Body of pancreas (tissue), 4 donors: Measurements from ENCODE around the gene DDAH2. TPM values are rescaled to one million over a fixed set of nuclear protein-coding genes. Genes with fewer than 3 reads are reported as not detected.

Experiments
- ATAC-seq: fragments of 150-250 bp; one replicate; pipeline ENCODE4 v1.9.1; 2016
- DNase-seq, 4 donors: peaks; one replicate each; pipeline ENCODE4 v3.0.0-alpha.2; 2019
- H3K27ac ChIP-seq, 4 donors: fragments of 200-600 bp; sonication (generic); 1 replicate in 3 of 4; 2 replicates in 1 of 4; pipeline versions ENCODE4 v1.5.1 to v1.6.1; 2016 to 2019; ENCODE audit warnings: mild to moderate bottlenecking in 1 of 4, mixed read lengths in 1 of 4, moderate library complexity in 1 of 4
- H3K27me3 ChIP-seq, 2 donors: fragments of 200-600 bp; sonication (generic); one replicate each; pipeline ENCODE4 v1.6.0; 2016; ENCODE audit warnings: mild to moderate bottlenecking in 1 of 2
- H3K36me3 ChIP-seq, 2 donors: fragments of 200-600 bp; sonication (generic); replicated peaks in 1 of 2; 2 replicates each; pipeline ENCODE4 v1.5.1; 2016; ENCODE audit warnings: low read depth in 2 of 2; ENCODE audit not compliant: insufficient read depth in 1 of 2
- H3K4me1 ChIP-seq: fragments of 200-600 bp; sonication (generic); one replicate; pipeline ENCODE4 v1.6.0; 2016
- H3K4me3 ChIP-seq, 2 donors: fragments of 200-600 bp; sonication (generic); 1 replicate in 1 of 2; 2 replicates in 1 of 2; pipeline ENCODE4 v1.5.1; 2016 to 2019
- H3K9me3 ChIP-seq, 3 donors: fragments of 200-600 bp; sonication (generic); 1 replicate in 2 of 3; 2 replicates in 1 of 3; pipeline ENCODE4 v1.5.1; 2016
- POLR2A ChIP-seq, 3 donors: fragments of 450-650 bp; IDR thresholded peaks; one replicate each; pipeline ENCODE4 v1.6.1; 2016; ENCODE audit warnings: antibody characterized with exemption in 3 of 3, mild to moderate bottlenecking in 2 of 3
- WGBS, 2 donors: methylation state at CpG; one replicate each; pipeline ENCODE4 v1.1.5; 2017; 5-methylcytosine and 5-hydroxymethylcytosine counted together
- intact Hi-C: fragments of 100-400 bp; cut with DNase I; formaldehyde crosslinking; loops from one replicate; pipeline ENCODE4 v1.15.1; 2023
- total RNA-seq, 2 donors: library from RNA; depleted of rRNA; stranded (reverse); fragments of >200 nt; gene quantifications; one replicate each; pipeline ENCODE4 v1.1.0, GENCODE V29; 2016
- TF ChIP-seq, protein P1 (sequence below), 7 experiments: fragments of 450-650 bp in 4 of 7; fragments of 200-600 bp in 3 of 7; sonication (generic) in 3 of 7; IDR thresholded peaks; one replicate each; pipeline ENCODE4 v1.5.1; 2016 to 2019; ENCODE audit warnings: antibody characterized with exemption in 7 of 7

Gene DDAH2
- total RNA-seq, 2 donors from 2014 or later: 23.6 to 40.5 TPM

DNA sequence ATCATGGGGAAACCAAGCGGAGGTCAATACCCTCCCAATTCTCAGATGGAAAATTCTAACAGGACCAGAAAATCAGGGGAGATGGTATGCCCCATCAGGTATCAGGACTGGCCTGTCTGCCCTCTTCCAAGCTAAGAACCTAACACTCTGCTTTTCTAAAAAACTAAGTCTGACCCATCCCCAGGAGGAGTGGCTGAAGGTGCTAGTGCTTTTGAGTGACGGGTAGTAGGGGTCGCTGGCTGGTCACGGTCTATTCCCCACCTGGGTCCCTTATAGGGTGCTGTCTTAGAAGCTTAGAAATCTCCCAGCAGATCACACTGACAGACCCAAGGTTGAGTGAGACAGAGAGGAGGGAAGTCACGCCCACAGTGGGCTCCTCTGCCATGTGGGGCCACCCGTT lies 35.6 kb downstream of the DDAH2 start:
- no peak for DNase-seq
- 90 to 91% methylated on average over 6 of the region's 6 CpGs for WGBS, 2 donors
- no peak for ATAC-seq
- Histone ChIP-seq H3K9me3 (no peaks in the 10 kb centered on the region), H3K4me1 (no peaks in the 10 kb centered on the region), H3K27ac (no peak overlapping the region), H3K4me3 (no peak overlapping the region), H3K27me3 (no peaks in the 10 kb centered on the region), H3K36me3 (peaks cover 0 to 10% of the 10 kb centered on the region in 2 donors)
- TF ChIP-seq, protein P1, sequence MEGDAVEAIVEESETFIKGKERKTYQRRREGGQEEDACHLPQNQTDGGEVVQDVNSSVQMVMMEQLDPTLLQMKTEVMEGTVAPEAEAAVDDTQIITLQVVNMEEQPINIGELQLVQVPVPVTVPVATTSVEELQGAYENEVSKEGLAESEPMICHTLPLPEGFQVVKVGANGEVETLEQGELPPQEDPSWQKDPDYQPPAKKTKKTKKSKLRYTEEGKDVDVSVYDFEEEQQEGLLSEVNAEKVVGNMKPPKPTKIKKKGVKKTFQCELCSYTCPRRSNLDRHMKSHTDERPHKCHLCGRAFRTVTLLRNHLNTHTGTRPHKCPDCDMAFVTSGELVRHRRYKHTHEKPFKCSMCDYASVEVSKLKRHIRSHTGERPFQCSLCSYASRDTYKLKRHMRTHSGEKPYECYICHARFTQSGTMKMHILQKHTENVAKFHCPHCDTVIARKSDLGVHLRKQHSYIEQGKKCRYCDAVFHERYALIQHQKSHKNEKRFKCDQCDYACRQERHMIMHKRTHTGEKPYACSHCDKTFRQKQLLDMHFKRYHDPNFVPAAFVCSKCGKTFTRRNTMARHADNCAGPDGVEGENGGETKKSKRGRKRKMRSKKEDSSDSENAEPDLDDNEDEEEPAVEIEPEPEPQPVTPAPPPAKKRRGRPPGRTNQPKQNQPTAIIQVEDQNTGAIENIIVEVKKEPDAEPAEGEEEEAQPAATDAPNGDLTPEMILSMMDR (IDR thresholded peaks at IDR 0.05): no peak
- TF ChIP-seq POLR2A (IDR thresholded peaks at IDR 0.05): no peak
- intact Hi-C loops: no loop called here

GRCh38 chr6:31692886-31693285 lies 36.2 kb downstream of the DDAH2 start:
- Histone ChIP-seq H3K36me3 (peaks cover 0 to 15% of the 10 kb centered on the region in 2 donors), H3K27me3 (no peaks in the 10 kb centered on the region), H3K4me3 (no peak overlapping the region), H3K27ac (no peak overlapping the region), H3K9me3 (no peaks in the 10 kb centered on the region), H3K4me1 (no peaks in the 10 kb centered on the region)
- intact Hi-C loops: no loop called here
- no peak for DNase-seq
- 87 to 95% methylated on average over 9 of the region's 9 CpGs for WGBS, 2 donors
- ATAC-seq: no peak
- TF ChIP-seq, protein P1 (IDR thresholded peaks at IDR 0.05): no peak

DNA sequence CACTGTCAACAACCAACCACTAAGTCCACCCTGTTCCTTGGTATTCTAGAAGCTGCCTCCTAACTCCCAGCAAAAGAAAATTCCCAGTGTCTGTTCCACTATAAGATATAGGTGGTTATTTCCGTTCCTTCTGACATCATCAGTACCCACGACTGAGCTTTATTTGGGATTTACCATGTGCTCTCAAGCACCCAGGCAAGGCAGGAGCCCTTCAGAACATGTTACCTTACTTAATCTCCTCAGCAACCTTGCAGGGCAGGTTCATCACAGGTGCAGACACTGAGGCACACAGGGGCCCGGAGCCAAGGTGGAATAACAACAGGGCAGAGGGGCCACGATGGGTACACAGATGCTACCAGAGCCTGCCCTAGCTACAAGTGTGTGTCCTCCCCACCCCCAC lies 36.7 kb downstream of the DDAH2 start:
- H3K36me3 ChIP-seq: peaks cover 0 to 17% of the 10 kb centered on the region in 2 donors
- no peak overlapping the region for H3K4me3 ChIP-seq
- intact Hi-C loops: no loop called here
- H3K4me1 ChIP-seq: no peaks in the 10 kb centered on the region
- DNase-seq: no peak
- WGBS, 2 donors: 87 to 96% methylated on average over 3 to 4 of the region's 4 CpGs
- TF ChIP-seq, protein P1 (IDR thresholded peaks at IDR 0.05): no peak
- no peak for TF ChIP-seq POLR2A (IDR thresholded peaks at IDR 0.05)
- ATAC-seq: no peak
- no peaks in the 10 kb centered on the region for H3K9me3 ChIP-seq
- H3K27ac ChIP-seq: no peak overlapping the region
- no peaks in the 10 kb centered on the region for H3K27me3 ChIP-seq

DNA sequence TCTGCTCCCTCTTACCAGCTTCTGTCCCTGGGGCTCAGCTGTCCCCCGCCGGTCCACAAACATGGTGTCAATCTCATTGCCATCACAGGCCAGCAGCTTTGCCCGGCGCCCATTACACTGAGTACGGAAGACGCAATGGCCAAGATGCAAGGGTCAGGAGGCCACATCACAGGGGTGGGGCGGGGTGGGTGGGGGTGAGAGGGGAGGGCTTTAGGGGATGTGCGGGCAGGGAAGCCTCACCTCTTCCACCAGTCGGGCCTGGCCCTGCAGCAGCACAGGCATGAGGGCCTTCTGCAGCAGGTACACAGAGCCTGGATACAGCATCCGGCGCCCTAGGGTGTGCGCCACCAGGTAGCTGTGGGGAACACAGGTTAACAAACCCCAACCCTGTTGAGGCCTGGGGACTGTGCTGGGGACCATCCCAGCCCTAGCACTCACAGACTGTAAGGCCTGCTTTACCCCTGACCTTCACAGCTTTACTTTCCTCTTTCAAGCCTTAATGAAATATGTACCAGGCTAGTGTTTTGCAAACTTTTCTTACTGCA lies 37.5 kb downstream of the DDAH2 start:
- H3K36me3 ChIP-seq: peaks cover 0 to 15% of the 10 kb centered on the region in 2 donors
- H3K4me1 ChIP-seq: no peaks in the 10 kb centered on the region
- H3K27me3 ChIP-seq: no peaks in the 10 kb centered on the region
- intact Hi-C loops: no loop called here
- H3K27ac ChIP-seq: no peak overlapping the region
- no peaks in the 10 kb centered on the region for H3K9me3 ChIP-seq
- 98 to 100% methylated on average over 6 to 12 of the region's 12 CpGs for WGBS, 2 donors
- TF ChIP-seq POLR2A (IDR thresholded peaks at IDR 0.05): no peak
- TF ChIP-seq, protein P1 (IDR thresholded peaks at IDR 0.05): no peak
- DNase-seq (no peak), ATAC-seq (no peak)
- H3K4me3 ChIP-seq: no peak overlapping the region

GRCh38 chr6:31691078-31691463 lies 38.0 kb downstream of the DDAH2 start:
- Histone ChIP-seq H3K27ac (no peak overlapping the region), H3K4me3 (no peak overlapping the region), H3K9me3 (no peaks in the 10 kb centered on the region), H3K36me3 (peaks cover 0 to 15% of the 10 kb centered on the region in 2 donors), H3K27me3 (no peaks in the 10 kb centered on the region), H3K4me1 (no peaks in the 10 kb centered on the region)
- TF ChIP-seq, protein P1 (IDR thresholded peaks at IDR 0.05): no peak
- TF ChIP-seq POLR2A (IDR thresholded peaks at IDR 0.05): no peak
- no peak for DNase-seq
- 86 to 90% methylated on average over 6 of the region's 6 CpGs for WGBS, 2 donors
- intact Hi-C loops: no loop called here
- ATAC-seq: no peak
